ENCODE measurements around the gene ARL15. TPM values are rescaled to one million over a fixed set of nuclear protein-coding genes. Genes with fewer than 3 reads are reported as not detected.

Gene ARL15
- total and polyA plus RNA-seq, 4 donors, result 5.7 to 66.2 (median 14.9) TPM

DNA sequence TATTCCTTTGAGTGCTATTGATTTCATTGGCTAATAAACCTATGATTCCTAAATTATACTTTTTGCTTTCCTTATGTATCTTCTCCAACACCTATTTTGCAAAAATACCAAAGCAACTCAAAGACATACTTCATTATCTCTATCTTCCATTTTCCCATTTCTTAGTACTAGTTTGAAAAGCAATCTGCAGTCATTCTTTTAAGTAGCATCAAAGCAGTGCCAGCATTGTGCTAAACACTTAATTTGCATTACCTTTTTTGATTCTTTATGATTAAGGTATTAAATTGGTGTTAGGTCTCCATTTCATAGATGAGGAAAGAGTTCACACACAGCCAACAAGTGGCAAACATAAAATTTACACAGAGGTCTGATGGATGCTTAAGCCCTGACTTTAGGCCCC is 330.3 kb downstream of the ARL15 start:
- Histone ChIP-seq H3K9me3 (ENCODE audit: control insufficient read depth in 4 of 4, insufficient read depth in 3 of 4, low read length in 3 of 4) (peaks cover 0 to 2% (median 0%) of the 10 kb centered on the region in 4 donors), H3K4me1 (ENCODE audit: control insufficient read depth in 5 of 5, insufficient read depth in 5 of 5, low read length in 5 of 5) (no peaks in the 10 kb centered on the region), H3K9ac (ENCODE audit: insufficient read depth in 1 of 2, low read length in 2 of 2) (no peak overlapping the region), H3K27me3 (ENCODE audit: control insufficient read depth in 3 of 3, insufficient read depth in 3 of 3, low read length in 2 of 3) (no peaks in the 10 kb centered on the region), H3K36me3 (ENCODE audit: control insufficient read depth in 4 of 4, insufficient read depth in 4 of 4, low read length in 4 of 4) (no peaks in the 10 kb centered on the region), H3K4me3 (no peak overlapping the region), H3K27ac (ENCODE audit: low read depth in 1 of 2, low read length in 1 of 2) (no peak overlapping the region)
- DNase-seq (no peak), ATAC-seq (ENCODE audit: insufficient read depth, low FRiP score) (no peak)
- TF ChIP-seq CTCF (IDR thresholded peaks at IDR 0.05; ENCODE audit: control extremely low read depth, extremely low read depth), result no peak

DNA sequence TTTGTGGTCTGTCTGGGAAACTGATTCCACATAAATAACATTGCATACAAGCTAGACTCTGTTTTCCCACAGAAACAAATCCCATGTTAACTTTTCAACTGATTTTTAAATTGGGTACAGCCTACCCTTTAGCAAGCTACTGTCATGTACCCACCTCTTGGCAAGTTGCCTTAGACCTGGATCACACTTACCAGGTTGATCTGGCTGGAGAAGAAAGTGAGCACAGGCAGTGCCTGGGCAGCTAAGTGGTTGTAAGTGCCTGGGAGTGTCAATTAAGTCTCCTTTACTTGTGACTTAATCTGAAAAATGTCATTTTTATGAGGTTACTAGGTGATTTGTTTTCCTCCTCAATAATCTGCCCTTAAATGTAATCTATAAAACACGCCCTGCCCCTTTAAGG is 336.4 kb downstream of the ARL15 start:
- Histone ChIP-seq H3K36me3 (ENCODE audit: control insufficient read depth in 4 of 4, insufficient read depth in 4 of 4, low read length in 4 of 4) (no peaks in the 10 kb centered on the region), H3K9me3 (ENCODE audit: control insufficient read depth in 4 of 4, insufficient read depth in 3 of 4, low read length in 3 of 4) (no peaks in the 10 kb centered on the region), H3K9ac (ENCODE audit: insufficient read depth in 1 of 2, low read length in 2 of 2) (no peak overlapping the region), H3K27me3 (ENCODE audit: control insufficient read depth in 3 of 3, insufficient read depth in 3 of 3, low read length in 2 of 3) (no peaks in the 10 kb centered on the region), H3K27ac (ENCODE audit: low read depth in 1 of 2, low read length in 1 of 2) (no peak overlapping the region), H3K4me3 (no peak overlapping the region), H3K4me1 (ENCODE audit: control insufficient read depth in 5 of 5, insufficient read depth in 5 of 5, low read length in 5 of 5) (peaks cover 0 to 8% (median 0%) of the 10 kb centered on the region in 5 donors)
- ATAC-seq (ENCODE audit: insufficient read depth, low FRiP score) (no peak), DNase-seq (no peak)
- 76 to 82% methylated on average over 1 of the region's 1 CpG for WGBS, 2 donors
- no peak for TF ChIP-seq CTCF (IDR thresholded peaks at IDR 0.05; ENCODE audit: control extremely low read depth, extremely low read depth)

- no peaks in the 10 kb centered on the region for H3K36me3 ChIP-seq (ENCODE audit: control insufficient read depth in 4 of 4, insufficient read depth in 4 of 4, low read length in 4 of 4)
- H3K27ac ChIP-seq (ENCODE audit: low read depth in 1 of 2, low read length in 1 of 2), result no peak overlapping the region
- H3K4me3 ChIP-seq, result no peak overlapping the region
- H3K4me1 ChIP-seq (ENCODE audit: control insufficient read depth in 5 of 5, insufficient read depth in 5 of 5, low read length in 5 of 5), result peaks cover 0 to 8% (median 0%) of the 10 kb centered on the region in 5 donors
- DNase-seq (no peak), ATAC-seq (ENCODE audit: insufficient read depth, low FRiP score) (no peak)
- no peak overlapping the region for H3K9ac ChIP-seq (ENCODE audit: insufficient read depth in 1 of 2, low read length in 2 of 2)
- no peak for TF ChIP-seq CTCF (IDR thresholded peaks at IDR 0.05; ENCODE audit: control extremely low read depth, extremely low read depth)
- WGBS, 2 donors, result 95 to 97% methylated on average over 4 of the region's 4 CpGs
- no peaks in the 10 kb centered on the region for H3K9me3 ChIP-seq (ENCODE audit: control insufficient read depth in 4 of 4, insufficient read depth in 3 of 4, low read length in 3 of 4)
- H3K27me3 ChIP-seq (ENCODE audit: control insufficient read depth in 3 of 3, insufficient read depth in 3 of 3, low read length in 2 of 3), result no peaks in the 10 kb centered on the region
These were observed 338.1 kb downstream of the ARL15 start for GRCh38 chr5:53972314-53972713.

DNA sequence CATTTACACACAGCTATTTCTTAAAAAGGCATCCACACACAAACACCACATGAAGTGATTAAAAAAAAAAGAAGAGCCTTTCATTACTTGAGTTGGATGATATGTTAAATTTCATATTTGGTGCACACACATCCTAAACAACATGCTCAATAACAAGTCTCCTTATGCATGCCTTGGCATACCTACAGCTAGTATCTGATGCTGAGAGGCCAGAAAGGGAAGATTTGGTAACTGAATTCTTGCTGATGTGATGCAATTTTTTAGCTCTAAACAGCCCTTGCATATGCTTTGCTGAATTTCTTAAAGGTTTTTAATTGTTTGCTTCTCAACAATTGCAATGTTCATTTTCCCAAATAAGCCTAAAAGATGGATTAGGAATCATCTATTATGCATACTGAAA is 338.8 kb downstream of the ARL15 start:
- no peaks in the 10 kb centered on the region for H3K36me3 ChIP-seq (ENCODE audit: control insufficient read depth in 4 of 4, insufficient read depth in 4 of 4, low read length in 4 of 4)
- no peaks in the 10 kb centered on the region for H3K27me3 ChIP-seq (ENCODE audit: control insufficient read depth in 3 of 3, insufficient read depth in 3 of 3, low read length in 2 of 3)
- H3K4me3 ChIP-seq, result no peak overlapping the region
- no peak for ATAC-seq (ENCODE audit: insufficient read depth, low FRiP score)
- no peak for TF ChIP-seq CTCF (IDR thresholded peaks at IDR 0.05; ENCODE audit: control extremely low read depth, extremely low read depth)
- peaks cover 0 to 8% (median 0%) of the 10 kb centered on the region in 5 donors for H3K4me1 ChIP-seq (ENCODE audit: control insufficient read depth in 5 of 5, insufficient read depth in 5 of 5, low read length in 5 of 5)
- H3K27ac ChIP-seq (ENCODE audit: low read depth in 1 of 2, low read length in 1 of 2), result no peak overlapping the region
- peak in 2 of 3 donors; percentile 23 to 63 for DNase-seq
- no peaks in the 10 kb centered on the region for H3K9me3 ChIP-seq (ENCODE audit: control insufficient read depth in 4 of 4, insufficient read depth in 3 of 4, low read length in 3 of 4)
- H3K9ac ChIP-seq (ENCODE audit: insufficient read depth in 1 of 2, low read length in 2 of 2), result no peak overlapping the region

All from lung (tissue), 12 donors.